MCF 10A (cell line): ENCODE measurements around the gene ONECUT2. TPM values are rescaled to one million over a fixed set of nuclear protein-coding genes. Genes with fewer than 3 reads are reported as not detected.
A peak's percentile ranks its signal among the peaks of the same experiment; 100 is the strongest.

Source experiments
- BruUV-seq: library from RNA; stranded (reverse); fragments of 400-500 nt; replicated peaks from 2 replicates; lab custom pipeline; 2021; lab: Mats Ljungman, UMichigan
- CTCF ChIA-PET: fragments of 300-600 bp; sonication (Branson Sonifier 250); formaldehyde crosslinking; extraction: SDS; loops from one replicate; lab custom pipeline; 2021; ENCODE audit warnings: antibody characterized with exemption, inconsistent platforms; lab: Yijun Ruan, JAX
- POLR2A ChIA-PET: fragments of 300-600, 350-650 bp; sonication (Branson Sonifier 250); formaldehyde crosslinking; extraction: SDS; loops from one replicate; lab custom pipeline; 2020; ENCODE audit warnings: antibody characterized with exemption, inconsistent platforms; lab: Yijun Ruan, JAX
- DNase-seq: peaks from one replicate; pipeline ENCODE4 v3.0.0-alpha.2; 2018; ENCODE audit not compliant: unreplicated experiment
- H3K27ac Mint-ChIP-seq: one replicate; pipeline ENCODE4 v1.8.0; 2022; ENCODE audit warnings: mild to moderate bottlenecking, low read depth, mixed read lengths; ENCODE audit not compliant: unreplicated experiment
- H3K27me3 Mint-ChIP-seq: one replicate; pipeline ENCODE4 v1.8.0; 2022; ENCODE audit warnings: mixed read lengths; ENCODE audit not compliant: insufficient read depth, unreplicated experiment
- H3K36me3 Mint-ChIP-seq: one replicate; pipeline ENCODE4 v1.8.0; 2022; ENCODE audit warnings: mild to moderate bottlenecking, moderate library complexity, mixed read lengths; ENCODE audit not compliant: insufficient read depth, unreplicated experiment
- H3K4me1 Mint-ChIP-seq: one replicate; pipeline ENCODE4 v1.8.0; 2022; ENCODE audit warnings: mixed read lengths; ENCODE audit not compliant: insufficient read depth, unreplicated experiment
- H3K4me3 Mint-ChIP-seq: one replicate; pipeline ENCODE4 v1.8.0; 2022; ENCODE audit warnings: mild to moderate bottlenecking, moderate library complexity, mixed read lengths; ENCODE audit not compliant: unreplicated experiment
- H3K9me3 Mint-ChIP-seq: one replicate; pipeline ENCODE4 v1.8.0; 2022; ENCODE audit warnings: mixed read lengths; ENCODE audit not compliant: unreplicated experiment
- CTCF ChIP-seq: fragments of 200-600 bp; IDR thresholded peaks from one replicate; pipeline ENCODE4 v1.8.0; 2022; ENCODE audit warnings: antibody characterized with exemption, mild to moderate bottlenecking; ENCODE audit not compliant: unreplicated experiment
- intact Hi-C: fragments of 100-400 bp; cut with micrococcal nuclease; formaldehyde crosslinking; loops from 2 replicates; pipeline ENCODE4 v1.14.1; 2022
- total RNA-seq: library from RNA; stranded (reverse); gene quantifications from 2 replicates; pipeline ENCODE4 v1.2.3, GENCODE V29; 2022

ONECUT2 gene
- total RNA-seq, 1 experiment from 2014 or later, result 0.89 TPM

- H3K9me3 Mint-ChIP-seq, result no peaks in the 10 kb centered on the region
- intact Hi-C loops, result no loop called here
- H3K27ac Mint-ChIP-seq, result no peak overlapping the region
- no peak for DNase-seq
- BruUV-seq, result no TSS peak
- H3K4me1 Mint-ChIP-seq, result no peaks in the 10 kb centered on the region
- POLR2A ChIA-PET, result no interaction called here
- H3K4me3 Mint-ChIP-seq, result no peak overlapping the region
- CTCF ChIA-PET, result interaction anchor here (0.6 kb wide), 1 partner anchor 620 kb away, joined by 3 read pairs; no protein-coding TSS in a partner anchor
- peaks cover 16% of the 10 kb centered on the region for H3K27me3 Mint-ChIP-seq
- no peaks in the 10 kb centered on the region for H3K36me3 Mint-ChIP-seq
- no peak for TF ChIP-seq CTCF
These were observed 40.7 kb downstream of the ONECUT2 start for GRCh38 chr18:57475903-57476302.

GRCh38 chr18:57480733-57481132, 45.6 kb downstream of the ONECUT2 start:
- H3K4me3 Mint-ChIP-seq, result no peak overlapping the region
- intact Hi-C loops, result no loop called here
- POLR2A ChIA-PET, result no interaction called here
- no peak overlapping the region for H3K27ac Mint-ChIP-seq
- DNase-seq, result no peak
- H3K4me1 Mint-ChIP-seq, result no peaks in the 10 kb centered on the region
- CTCF ChIA-PET, result interaction anchor here (0.6 to 0.7 kb wide), 2 partner anchors 34 to 64 kb away, joined by 3 to 5 read pairs; no protein-coding TSS in a partner anchor
- peaks cover 47% of the 10 kb centered on the region for H3K27me3 Mint-ChIP-seq
- no peaks in the 10 kb centered on the region for H3K9me3 Mint-ChIP-seq
- BruUV-seq, result no TSS peak
- H3K36me3 Mint-ChIP-seq, result no peaks in the 10 kb centered on the region
- no peak for TF ChIP-seq CTCF

GRCh38 chr18:57497372-57498294, 62.5 kb downstream of the ONECUT2 start:
- H3K27me3 Mint-ChIP-seq, result peaks cover 27% of the 10 kb centered on the region
- CTCF ChIA-PET, result interaction anchor here (0.9 to 1.7 kb wide), 3 partner anchors 11 to 64 kb away, joined by 3 to 5 read pairs (median 4); no protein-coding TSS in a partner anchor
- BruUV-seq, result no TSS peak
- H3K4me1 Mint-ChIP-seq, result no peaks in the 10 kb centered on the region
- no peaks in the 10 kb centered on the region for H3K36me3 Mint-ChIP-seq
- H3K4me3 Mint-ChIP-seq, result no peak overlapping the region
- peak; percentile 72 for DNase-seq
- no peak for TF ChIP-seq CTCF
- H3K9me3 Mint-ChIP-seq, result no peaks in the 10 kb centered on the region
- intact Hi-C loops, result no loop called here
- POLR2A ChIA-PET, result interaction anchor here (0.6 to 1.4 kb wide), 3 partner anchors 37 to 362 kb away, joined by 3 to 4 read pairs (median 4); partner anchors contain the start of gene ONECUT2
- H3K27ac Mint-ChIP-seq, result no peak overlapping the region

GRCh38 chr18:57498682-57499256, 63.6 kb downstream of the ONECUT2 start:
- no peak for DNase-seq
- H3K27me3 Mint-ChIP-seq, result peaks cover 28% of the 10 kb centered on the region
- no peaks in the 10 kb centered on the region for H3K4me1 Mint-ChIP-seq
- no peaks in the 10 kb centered on the region for H3K9me3 Mint-ChIP-seq
- H3K36me3 Mint-ChIP-seq, result no peaks in the 10 kb centered on the region
- ChIA-PET POLR2A (no interaction called here), CTCF (interaction anchor here (0.6 to 1.7 kb wide), 2 partner anchors 10 to 21 kb away, joined by 3 to 5 read pairs; no protein-coding TSS in a partner anchor)
- no peak for TF ChIP-seq CTCF
- intact Hi-C loops, result no loop called here
- no TSS peak for BruUV-seq
- H3K27ac Mint-ChIP-seq, result no peak overlapping the region
- no peak overlapping the region for H3K4me3 Mint-ChIP-seq
